Retina (tissue), 1 donor: Measurements from ENCODE around the gene TRABD2B.

Experiments
- DNase-seq: peaks from one replicate; pipeline ENCODE4 v3.0.0-alpha.2; 2016

The TRABD2B gene

GRCh38 chr1:47997289-47998200, at the start of gene TRABD2B:
Gene TRABD2B, minus strand, starts transcription at chr1:47997385.
- DNase-seq: peak; percentile 92

GRCh38 chr1:48044311-48044710, 47.1 kb upstream of the TRABD2B start:
- no peak for DNase-seq

DNA sequence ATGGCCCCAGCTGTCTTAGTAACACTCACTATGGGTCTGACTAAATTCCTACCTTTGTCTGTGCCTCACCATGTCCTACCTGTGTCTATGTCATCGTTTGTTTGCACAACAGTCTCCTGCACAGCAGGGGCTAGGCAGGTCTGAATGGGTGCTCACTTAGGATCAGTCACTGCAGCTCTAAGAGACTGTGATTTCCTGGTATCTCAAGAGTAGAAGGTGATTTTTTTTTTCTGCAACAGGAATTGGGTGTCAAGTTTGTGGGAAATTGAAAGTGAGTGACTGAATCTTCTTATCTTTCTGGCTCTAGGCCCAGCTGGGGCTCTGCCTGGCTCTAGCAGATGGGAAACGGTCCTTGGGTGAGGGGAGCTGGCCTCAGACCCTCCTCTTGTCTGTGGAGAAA, 46.4 kb upstream of the TRABD2B start:
- no peak for DNase-seq

DNA sequence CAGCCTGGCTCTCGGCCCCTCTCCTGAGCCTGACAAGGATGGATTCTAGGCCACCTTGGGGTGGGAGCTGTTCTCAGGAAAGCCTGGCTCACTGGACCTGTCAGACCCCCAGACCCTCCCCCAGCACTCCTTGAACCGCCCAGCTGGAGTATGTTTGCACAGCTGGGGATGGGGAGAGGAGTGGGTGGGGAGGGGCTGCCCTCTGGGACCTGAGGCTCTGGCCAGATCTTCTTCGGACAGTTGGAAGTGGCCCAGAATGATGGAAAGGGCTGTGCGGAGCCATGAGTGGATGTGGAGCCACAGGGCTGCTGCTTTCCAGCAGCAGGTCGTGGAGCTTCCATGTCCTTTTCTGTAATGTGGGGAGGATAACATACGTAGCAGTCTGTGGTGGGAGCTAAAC, 43.0 kb upstream of the TRABD2B start:
- DNase-seq: no peak

DNA sequence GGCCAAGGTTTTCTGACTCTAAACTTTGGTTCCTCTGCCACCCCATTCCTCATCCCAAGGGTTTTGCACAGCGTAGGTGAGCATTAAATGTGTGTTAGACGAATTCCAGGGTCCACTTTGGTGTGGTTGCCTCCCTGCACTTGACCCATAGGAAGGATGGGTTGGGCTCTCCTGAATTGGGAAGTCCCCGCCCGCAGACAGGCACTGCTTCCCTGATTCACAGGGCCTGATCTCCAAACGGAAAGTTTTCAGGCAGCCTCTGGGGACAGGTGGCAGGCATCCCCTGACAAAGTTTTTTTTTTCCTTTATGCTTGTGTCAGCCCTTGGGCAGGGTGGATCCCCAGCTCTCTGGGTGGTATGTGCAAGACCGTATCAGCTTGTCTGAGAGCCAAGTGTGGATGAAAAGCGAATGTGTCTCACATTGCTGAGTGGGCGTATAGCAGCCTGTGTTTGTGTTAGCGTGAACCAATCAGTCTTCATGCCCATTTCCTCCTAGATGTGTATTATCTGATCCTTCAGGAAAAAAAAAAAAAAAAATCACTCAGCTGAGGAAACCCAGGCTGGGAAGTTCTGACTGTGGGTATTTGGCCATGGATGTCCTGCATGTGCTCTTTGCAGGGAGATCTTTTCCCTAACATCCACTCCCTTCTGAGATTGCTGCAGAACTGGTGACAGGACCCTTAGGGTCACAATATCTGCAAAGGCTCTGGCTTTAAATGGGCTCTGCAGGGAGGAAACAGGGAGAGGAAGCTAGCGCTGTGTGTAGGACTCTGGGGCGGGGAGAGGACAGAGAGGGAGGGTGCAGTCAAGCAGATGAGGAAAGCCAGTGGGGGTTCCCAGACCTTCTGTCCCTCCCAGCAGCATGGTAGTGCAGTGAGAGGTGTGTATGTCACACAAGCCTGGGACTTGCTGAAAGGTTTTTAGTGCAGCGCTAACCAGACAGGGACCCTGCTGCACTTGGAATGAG, 42.2 kb upstream of the TRABD2B start:
- DNase-seq: no peak

- DNase-seq: no peak
Observed at GRCh38 chr1:48038270-48038767, 41.1 kb upstream of the TRABD2B start.

GRCh38 chr1:48036710-48037355, 39.6 kb upstream of the TRABD2B start:
- no peak for DNase-seq

DNA sequence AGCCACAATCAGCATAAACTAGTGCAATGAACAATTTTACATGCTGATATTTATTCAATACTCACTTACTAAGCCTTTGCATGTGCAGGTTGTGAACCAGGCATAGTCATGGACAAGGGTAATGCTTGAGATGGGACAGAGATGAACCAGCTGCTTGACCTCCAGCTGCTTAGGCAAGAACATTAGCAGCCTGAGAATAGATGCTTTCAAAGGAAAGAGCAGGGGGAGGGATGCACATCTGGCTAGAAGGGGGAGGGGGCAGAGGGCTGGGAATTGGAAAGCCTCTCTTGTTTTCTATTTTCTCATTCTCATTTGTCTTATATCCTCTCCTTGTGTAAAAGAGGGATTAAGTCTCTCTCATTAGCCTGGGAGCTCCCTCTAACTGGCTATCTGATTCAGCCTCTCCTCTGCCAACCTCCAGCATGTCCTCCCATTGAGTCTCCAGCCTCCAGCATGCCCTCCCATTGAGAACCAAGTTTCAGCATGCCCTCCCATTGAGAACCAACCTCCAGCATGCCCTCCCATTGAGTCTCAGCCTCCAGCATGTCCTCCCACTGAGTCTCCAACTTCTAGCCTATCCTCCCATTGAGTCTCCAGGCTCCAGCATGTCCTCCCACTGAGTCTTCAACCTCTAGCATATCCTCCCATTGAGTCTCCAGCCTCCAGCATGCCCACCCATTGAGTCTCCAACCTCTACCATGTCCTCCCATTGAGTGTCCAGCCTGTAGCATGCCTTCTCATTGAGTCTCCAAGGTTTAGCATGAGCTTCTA, 38.4 kb upstream of the TRABD2B start:
- DNase-seq: no peak

GRCh38 chr1:48033495-48034045, 36.4 kb upstream of the TRABD2B start:
- no peak for DNase-seq

DNA sequence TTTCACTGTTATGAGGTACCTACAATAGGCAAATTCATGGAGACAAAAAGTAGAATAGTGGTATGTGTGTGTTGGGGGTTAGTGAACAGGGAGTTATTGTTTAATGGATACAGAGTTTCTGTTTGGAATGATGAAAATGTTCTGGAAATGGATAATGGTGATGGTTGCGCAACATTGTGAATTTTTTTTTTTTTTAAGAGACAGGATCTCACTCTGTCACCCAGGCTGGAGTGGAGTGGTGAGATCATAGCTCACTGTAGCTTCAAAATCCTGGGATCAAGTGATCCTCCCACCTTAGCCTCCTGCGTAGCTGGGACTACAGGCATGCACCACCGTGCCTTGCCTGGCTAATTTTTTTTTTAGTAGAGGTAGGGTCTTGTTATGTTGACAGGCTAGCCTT, 34.5 kb upstream of the TRABD2B start:
- DNase-seq: no peak

DNA sequence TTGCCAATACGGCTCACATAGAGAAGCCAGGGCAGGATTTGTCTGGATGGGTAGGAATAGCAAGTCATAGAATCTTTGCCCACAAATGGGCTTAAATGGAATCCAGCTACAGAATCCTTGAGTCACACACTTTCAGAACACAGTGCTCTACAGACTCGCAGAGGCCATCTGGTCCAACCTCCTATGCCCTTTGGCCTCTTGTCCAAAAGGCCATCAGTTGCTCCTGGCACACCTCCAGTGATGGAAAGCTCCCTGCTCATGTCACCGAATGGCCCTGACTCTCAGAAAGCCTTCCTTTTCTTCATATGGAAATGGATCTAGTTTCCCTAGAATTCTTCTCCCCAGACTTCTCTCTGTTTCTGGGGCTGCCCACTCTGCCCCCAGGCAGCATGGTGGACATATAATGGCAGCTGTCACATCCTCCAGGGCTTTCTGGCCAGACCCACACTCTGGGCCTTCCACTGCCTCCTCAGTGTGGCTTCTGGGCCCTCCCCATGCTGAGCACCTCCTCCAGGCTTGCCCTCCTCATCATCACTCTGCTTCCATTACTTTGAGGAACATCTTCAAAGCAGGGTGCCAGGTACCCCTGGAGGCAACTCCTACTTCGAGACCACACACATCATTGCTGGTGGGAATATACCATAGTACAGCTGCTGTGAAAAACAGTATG, 33.6 kb upstream of the TRABD2B start:
- DNase-seq: no peak

DNA sequence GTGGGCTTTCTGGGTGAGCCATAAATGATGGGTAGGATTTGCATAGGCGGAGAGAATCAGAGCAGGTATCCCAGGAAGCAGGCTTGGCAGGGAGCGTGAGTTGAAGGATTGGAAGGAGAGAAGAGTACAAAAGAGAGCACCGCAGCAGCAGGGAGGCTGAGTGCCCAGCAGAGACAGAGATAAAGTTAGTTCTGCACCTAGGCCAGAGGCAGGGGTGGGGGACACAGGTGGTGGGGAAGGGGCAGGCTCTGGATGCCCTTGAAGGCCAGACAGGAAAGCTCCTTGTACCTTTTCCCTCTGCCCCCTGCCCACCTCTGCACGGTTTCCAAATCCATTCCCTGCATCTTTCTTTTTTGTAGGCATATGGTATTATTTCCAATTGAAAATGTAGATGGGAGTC, 33.0 kb upstream of the TRABD2B start:
- DNase-seq: no peak

- no peak for DNase-seq
Observed at GRCh38 chr1:48028218-48029069, 31.3 kb upstream of the TRABD2B start.

DNA sequence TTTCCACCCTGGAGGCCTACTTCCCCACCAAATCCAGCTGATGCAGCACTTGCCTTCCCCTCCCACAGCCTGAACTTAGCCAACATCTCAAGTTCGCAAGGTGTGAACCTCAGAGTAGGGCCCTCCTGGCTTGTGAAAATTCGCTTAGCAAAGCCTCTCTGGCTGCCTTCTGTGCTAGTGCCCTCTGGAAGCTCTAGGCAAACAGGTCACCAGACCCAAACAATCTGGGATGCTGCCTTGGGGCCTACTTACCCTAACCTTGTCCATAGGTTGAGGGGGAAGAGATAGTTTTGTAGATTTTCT, 30.3 kb upstream of the TRABD2B start:
- no peak for DNase-seq

DNA sequence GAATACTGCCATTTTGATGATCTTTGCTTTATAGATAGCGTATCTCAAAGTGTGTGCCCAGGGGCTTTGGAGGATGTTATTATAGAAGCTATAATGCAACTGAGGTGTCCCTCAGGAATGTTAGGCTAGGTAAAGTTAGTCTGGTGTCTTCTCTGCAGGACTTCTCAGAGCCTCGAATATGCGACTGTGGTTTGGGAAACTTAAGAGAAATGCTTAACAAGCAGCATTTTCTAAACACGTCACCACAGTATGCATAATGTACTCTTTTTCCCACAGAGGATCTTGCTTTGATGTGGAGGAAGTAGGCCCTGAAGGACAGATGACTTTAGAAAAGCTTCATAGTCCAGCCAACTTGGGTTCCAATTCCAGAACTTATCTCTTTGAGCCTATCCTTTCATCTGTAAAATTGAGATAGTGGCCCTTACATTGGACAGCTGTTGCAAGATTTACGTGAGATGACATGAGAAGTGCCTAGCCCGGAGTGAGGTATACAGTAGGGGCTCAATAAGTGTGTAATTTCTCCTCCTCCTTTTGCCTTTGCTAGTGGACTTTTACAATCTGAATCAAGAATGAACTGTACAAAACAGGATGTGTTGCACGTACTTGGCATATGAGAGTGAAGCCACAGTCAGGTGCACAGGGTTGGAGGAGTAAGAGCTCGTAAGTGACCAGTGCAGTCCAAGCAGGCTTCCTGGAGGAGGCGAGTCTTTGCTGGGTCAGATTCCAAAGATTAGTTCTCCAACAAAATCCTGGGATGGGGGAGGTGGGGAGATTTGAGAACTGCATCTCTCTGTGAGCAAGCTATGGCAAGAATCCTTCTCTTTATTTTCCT, 29.7 kb upstream of the TRABD2B start:
- DNase-seq: no peak

DNA sequence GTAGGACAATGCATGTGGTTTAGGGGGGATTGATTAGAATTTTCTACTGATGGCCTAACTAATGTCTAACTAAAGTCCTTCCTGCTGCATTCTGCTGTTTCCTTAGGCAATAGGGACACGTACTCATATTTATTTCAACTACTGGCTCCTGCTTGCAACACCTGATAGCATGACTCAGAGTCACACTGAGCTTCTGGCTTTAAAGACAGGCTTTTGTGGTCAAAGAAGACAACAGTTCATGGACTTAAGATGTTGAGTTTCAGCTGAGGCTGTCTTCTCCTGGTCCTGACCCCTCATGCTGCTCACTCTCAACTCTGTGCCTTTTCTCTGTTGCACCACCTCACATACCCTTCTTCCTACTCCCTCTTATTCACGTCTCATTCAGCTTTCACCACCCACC, 29.1 kb upstream of the TRABD2B start:
- no peak for DNase-seq

DNA sequence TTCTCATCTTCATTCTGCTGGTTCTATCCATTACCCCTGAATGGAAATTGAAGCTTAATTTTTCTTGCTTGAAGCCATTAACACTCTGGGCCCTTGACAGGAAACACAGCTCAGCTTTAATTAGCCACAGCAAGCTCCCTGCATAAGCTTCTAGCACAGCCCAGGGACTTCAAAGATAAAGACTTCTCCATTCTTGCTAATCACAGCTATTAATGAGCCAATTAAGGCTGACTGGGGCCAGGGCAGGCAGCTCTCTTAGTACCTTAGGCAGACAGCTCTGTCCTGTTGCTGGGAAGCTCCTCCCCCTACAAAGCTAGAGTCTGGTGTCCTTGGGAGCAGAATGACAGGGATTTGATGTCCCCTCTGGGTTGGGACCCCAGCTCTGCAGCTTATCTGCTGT, 27.9 kb upstream of the TRABD2B start:
- DNase-seq: no peak

DNA sequence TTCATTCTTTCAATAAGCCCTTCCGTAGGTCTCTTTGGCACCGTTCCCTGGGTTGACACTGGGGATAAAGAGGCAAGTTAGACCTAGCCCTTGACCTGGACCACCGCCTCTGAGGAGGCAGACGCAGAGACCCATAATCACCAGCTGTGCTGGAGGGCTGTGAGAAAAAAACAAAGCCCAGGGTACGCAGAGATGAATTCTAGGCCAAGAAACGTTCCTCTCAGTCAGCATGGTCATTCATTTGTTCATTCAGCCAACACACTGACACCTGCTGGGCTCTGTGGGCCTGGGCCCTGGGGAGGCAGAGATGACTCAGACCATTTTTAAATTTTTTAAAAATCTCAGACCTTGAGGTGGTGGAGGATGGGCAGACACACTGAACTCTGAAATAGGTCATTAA, 26.3 kb upstream of the TRABD2B start:
- DNase-seq: no peak

DNA sequence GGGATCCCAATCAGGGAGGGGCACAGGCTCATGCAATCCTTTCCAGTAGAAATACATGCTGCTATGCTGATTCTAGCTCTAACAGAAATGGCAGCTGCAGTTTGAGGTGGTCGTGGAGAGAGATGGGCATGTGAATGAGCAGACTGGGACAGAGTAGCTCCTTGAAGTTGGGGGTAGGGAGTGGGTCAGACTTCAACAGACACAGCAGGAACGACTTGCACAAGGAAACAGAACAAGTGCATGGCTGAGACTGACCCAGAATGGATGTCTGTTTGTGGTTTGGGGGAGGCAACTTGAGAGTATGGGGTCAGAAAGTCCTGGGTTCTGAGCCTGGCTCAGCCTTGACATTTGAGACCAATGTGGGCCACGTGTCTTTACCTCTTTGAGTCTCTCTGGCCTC, 25.1 kb upstream of the TRABD2B start:
- no peak for DNase-seq

- no peak for DNase-seq
Observed at GRCh38 chr1:48021792-48022191, 24.6 kb upstream of the TRABD2B start.
